ENCODE measurements around the gene RAP1B. TPM values are rescaled to one million over a fixed set of nuclear protein-coding genes. Genes with fewer than 3 reads are reported as not detected.

RAP1B gene
- total RNA-seq, 1 donor from 2014 or later = 252 TPM

DNA sequence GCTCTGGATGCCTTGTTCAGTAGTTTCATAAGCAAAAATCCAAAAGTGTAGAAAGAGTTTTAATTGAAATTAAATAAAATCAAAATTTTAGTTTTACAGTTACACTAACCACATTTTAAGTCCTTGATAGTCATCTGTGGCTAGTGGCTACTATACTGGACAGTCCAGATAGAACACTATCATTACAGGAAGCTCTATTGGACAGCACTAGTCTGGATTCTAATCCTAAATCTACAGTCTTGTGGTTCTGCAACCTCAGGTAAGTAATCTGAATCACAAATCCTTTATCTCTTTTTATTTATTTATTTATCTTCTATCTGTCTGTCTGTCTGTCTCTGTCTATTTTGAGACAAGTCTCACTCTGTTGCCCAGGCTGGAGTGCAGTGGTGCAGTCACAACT is 18.0 kb downstream of the RAP1B start:
- Mint-ChIP-seq H3K4me1 (peaks cover under 1% of the 10 kb centered on the region), H3K36me3 (peaks cover 37% of the 10 kb centered on the region), H3K27ac (no peak overlapping the region), H3K27me3 (ENCODE audit: insufficient read depth, low read depth) (no peaks in the 10 kb centered on the region), H3K9me3 (peaks cover 24% of the 10 kb centered on the region), H3K4me3 (no peak overlapping the region)
- no peaks in the 10 kb centered on the region for H3K27me3 ChIP-seq
- peaks cover 100% of the 10 kb centered on the region for H3K79me2 ChIP-seq (ENCODE audit: low read depth)
- no peaks in the 10 kb centered on the region for H3F3A ChIP-seq (ENCODE audit: low read depth)
- H2AFZ ChIP-seq (replicated peaks) = no peak overlapping the region
- no peaks in the 10 kb centered on the region for H3K4me1 ChIP-seq
- DNase-seq (ENCODE audit: low spot score) = no peak
- no peak overlapping the region for H3K27ac ChIP-seq
- peaks cover 8% of the 10 kb centered on the region for H3K36me3 ChIP-seq
- no peaks in the 10 kb centered on the region for H3K9me3 ChIP-seq (ENCODE audit: low read depth)
- H3K4me2 ChIP-seq = no peak overlapping the region
- TF ChIP-seq EZH2 (IDR thresholded peaks at IDR 0.05) = no peak
- TF ChIP-seq EZH2phosphoT487 (IDR thresholded peaks at IDR 0.05) = no peak
- no peak for TF ChIP-seq CTCF (IDR thresholded peaks at IDR 0.05)
- H3K4me3 ChIP-seq = no peak overlapping the region
- H3K9ac ChIP-seq = no peak overlapping the region
- H4K20me1 ChIP-seq (ENCODE audit: low read depth) = peaks cover 31% of the 10 kb centered on the region

GRCh38 chr12:68630050-68630449 is 19.4 kb downstream of the RAP1B start:
- H3K27me3 Mint-ChIP-seq (ENCODE audit: insufficient read depth, low read depth) = no peaks in the 10 kb centered on the region
- Histone ChIP-seq H3K4me3 (no peak overlapping the region), H3K9ac (no peak overlapping the region), H3K4me1 (peaks cover 10% of the 10 kb centered on the region), H3K36me3 (peaks cover 2% of the 10 kb centered on the region), H3K27me3 (no peaks in the 10 kb centered on the region), H4K20me1 (ENCODE audit: low read depth) (peaks cover 44% of the 10 kb centered on the region), H3K79me2 (ENCODE audit: low read depth) (peaks cover 100% of the 10 kb centered on the region), H3K27ac (peak overlapping the region; percentile 45), H2AFZ (replicated peaks) (no peak overlapping the region), H3K4me2 (no peak overlapping the region), H3F3A (ENCODE audit: low read depth) (no peaks in the 10 kb centered on the region), H3K9me3 (ENCODE audit: low read depth) (no peaks in the 10 kb centered on the region)
- no peak overlapping the region for H3K4me3 Mint-ChIP-seq
- H3K27ac Mint-ChIP-seq = no peak overlapping the region
- DNase-seq (ENCODE audit: low spot score) = no peak
- peaks cover 19% of the 10 kb centered on the region for H3K9me3 Mint-ChIP-seq
- TF ChIP-seq EZH2phosphoT487 (IDR thresholded peaks at IDR 0.05) = no peak
- TF ChIP-seq CTCF (IDR thresholded peaks at IDR 0.05) = no peak
- TF ChIP-seq EZH2 (IDR thresholded peaks at IDR 0.05) = no peak
- H3K4me1 Mint-ChIP-seq = peaks cover 3% of the 10 kb centered on the region
- H3K36me3 Mint-ChIP-seq = peaks cover 33% of the 10 kb centered on the region

DNA sequence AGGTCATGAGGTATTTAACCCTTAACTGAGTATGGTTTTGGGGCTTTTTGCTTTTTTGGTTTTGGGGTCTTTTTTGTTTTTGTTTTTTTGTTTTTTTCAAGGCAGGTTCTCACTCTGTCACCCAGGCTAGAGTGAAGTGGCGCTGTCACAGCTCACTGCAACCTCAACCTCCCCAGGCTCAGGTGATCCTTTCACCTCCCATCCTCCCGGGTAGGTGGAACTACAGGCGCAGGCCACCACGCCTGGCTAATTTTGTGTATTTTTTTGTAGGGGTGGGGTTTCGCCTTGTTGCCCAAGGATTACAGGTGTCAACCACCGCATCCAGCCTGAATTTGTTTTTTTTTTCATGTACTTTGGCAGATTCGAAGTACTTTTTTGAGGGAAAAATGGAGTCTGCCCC is 19.9 kb downstream of the RAP1B start:
- no peaks in the 10 kb centered on the region for H3F3A ChIP-seq (ENCODE audit: low read depth)
- no peak overlapping the region for H3K27ac Mint-ChIP-seq
- H3K9me3 ChIP-seq (ENCODE audit: low read depth) = no peaks in the 10 kb centered on the region
- H3K27ac ChIP-seq = peak overlapping the region; percentile 45
- no peak for DNase-seq (ENCODE audit: low spot score)
- H3K79me2 ChIP-seq (ENCODE audit: low read depth) = peaks cover 100% of the 10 kb centered on the region
- H3K4me3 Mint-ChIP-seq = no peak overlapping the region
- no peak overlapping the region for H3K4me2 ChIP-seq
- H3K9ac ChIP-seq = no peak overlapping the region
- H2AFZ ChIP-seq (replicated peaks) = no peak overlapping the region
- H3K4me1 ChIP-seq = peaks cover 10% of the 10 kb centered on the region
- peaks cover 28% of the 10 kb centered on the region for H3K36me3 Mint-ChIP-seq
- H3K4me3 ChIP-seq = no peak overlapping the region
- H3K9me3 Mint-ChIP-seq = peaks cover 14% of the 10 kb centered on the region
- peaks cover 47% of the 10 kb centered on the region for H4K20me1 ChIP-seq (ENCODE audit: low read depth)
- peaks cover 3% of the 10 kb centered on the region for H3K4me1 Mint-ChIP-seq
- no peaks in the 10 kb centered on the region for H3K27me3 ChIP-seq
- no peaks in the 10 kb centered on the region for H3K36me3 ChIP-seq
- TF ChIP-seq EZH2phosphoT487 (IDR thresholded peaks at IDR 0.05) (no peak), CTCF (IDR thresholded peaks at IDR 0.05) (no peak), EZH2 (IDR thresholded peaks at IDR 0.05) (no peak)
- H3K27me3 Mint-ChIP-seq (ENCODE audit: insufficient read depth, low read depth) = no peaks in the 10 kb centered on the region
